ENCODE measurements around the gene CDC42BPB.

- TF ChIP-seq CTCF (IDR thresholded peaks at IDR 0.05) (no peak), POLR2A (IDR thresholded peaks at IDR 0.05) (no peak)
Measured at GRCh38 chr14:103021684-103022001, 35.7 kb downstream of the CDC42BPB start.

Measured in Peyer's patch (tissue), 4 donors.